C4-2B (cell line): ENCODE measurements around the gene TSTD2.

Source experiments
- H3K27ac ChIP-seq: fragments of 450-650 bp; 2 replicates; pipeline ENCODE4 v1.5.1; 2017
- CTCF ChIP-seq: fragments of 450-650 bp; conservative IDR thresholded peaks from 2 replicates; pipeline ENCODE4 v1.5.1; 2017; ENCODE audit warnings: mild to moderate bottlenecking
- ZFX ChIP-seq: fragments of 450-650 bp; IDR thresholded peaks from 2 replicates; pipeline ENCODE4 v1.6.1; 2017

The TSTD2 gene

DNA sequence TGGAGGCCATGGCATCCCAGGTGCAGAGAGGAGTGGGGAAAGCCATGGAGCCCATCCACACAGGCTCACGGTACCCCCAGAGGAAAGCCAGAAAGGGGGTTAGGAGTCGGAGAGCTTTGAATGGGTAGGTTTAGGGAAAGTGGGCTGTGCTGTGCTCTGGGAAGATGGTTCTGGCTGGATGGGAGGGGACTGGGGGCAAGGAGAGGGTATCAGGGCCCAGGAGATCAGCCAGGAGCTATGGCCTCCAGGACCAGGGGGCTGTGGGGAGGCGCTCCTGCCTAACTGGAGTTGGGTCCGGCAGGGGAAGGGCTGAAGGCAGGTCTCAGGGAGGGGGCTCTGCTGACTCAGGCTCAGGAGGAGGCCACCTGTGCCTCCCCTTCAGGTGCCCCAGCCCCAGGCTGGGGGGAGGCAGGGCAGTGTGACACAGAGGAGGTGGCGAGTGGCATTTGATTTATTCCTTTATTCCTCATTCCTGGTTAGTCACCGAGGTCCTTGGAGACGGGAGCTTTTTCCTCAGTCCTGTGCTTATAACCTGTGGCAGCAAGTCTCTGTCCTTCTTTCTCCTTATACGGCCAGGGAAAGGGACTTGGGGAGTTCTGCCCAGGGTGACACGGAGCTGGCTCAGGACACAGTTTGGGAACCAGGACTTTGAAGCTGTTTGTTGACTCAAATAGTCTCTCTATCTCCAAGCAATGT, 60.8 kb downstream of the TSTD2 start:
- no peak overlapping the region for H3K27ac ChIP-seq
- no peak for TF ChIP-seq CTCF
- no peak for TF ChIP-seq ZFX

DNA sequence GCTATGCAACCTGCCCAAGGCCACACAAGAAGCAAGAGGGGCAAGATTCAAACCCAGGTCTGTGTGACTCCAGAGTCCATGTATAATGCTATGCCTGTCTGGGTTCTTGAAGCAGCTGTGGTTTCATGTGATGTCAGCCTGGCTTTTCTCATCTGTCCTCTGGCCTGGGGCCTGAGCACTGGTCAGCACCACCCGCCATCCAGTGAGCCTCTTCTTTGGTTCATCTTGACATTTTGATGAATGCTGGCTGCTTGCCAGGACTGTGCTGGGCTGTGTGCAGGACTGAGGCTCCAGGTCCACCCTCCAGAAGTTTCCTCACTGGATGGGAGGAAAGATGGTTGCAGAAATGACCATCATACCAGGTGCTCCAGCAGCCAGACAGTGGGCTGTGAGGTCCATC, 61.5 kb downstream of the TSTD2 start:
- TF ChIP-seq CTCF, result no peak
- no peak for TF ChIP-seq ZFX
- no peak overlapping the region for H3K27ac ChIP-seq

GRCh38 chr9:97570899-97571298, 62.3 kb downstream of the TSTD2 start:
- H3K27ac ChIP-seq, result no peak overlapping the region
- TF ChIP-seq CTCF (no peak), ZFX (no peak)

- TF ChIP-seq CTCF, result no peak
- TF ChIP-seq ZFX, result no peak
These were observed 64.5 kb downstream of the TSTD2 start for GRCh38 chr9:97568461-97569275.

DNA sequence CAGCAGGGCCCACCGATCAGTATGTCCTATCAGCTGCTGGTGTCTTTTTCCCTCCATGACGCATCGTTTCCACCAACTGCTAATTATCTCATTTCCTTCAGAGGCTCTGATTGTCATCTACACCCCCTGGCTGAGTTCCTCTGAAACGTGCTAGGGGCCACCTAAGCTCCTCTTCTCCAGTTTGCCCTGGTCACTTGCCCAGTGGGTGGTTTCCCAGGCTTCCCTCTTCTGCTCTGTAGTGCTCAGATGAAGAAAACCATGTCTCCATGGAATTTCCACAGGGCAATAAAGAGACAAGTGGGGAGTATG, 65.3 kb downstream of the TSTD2 start:
- H3K27ac ChIP-seq, result peak overlapping the region; percentile 85
- TF ChIP-seq CTCF (no peak), ZFX (no peak)

More at GRCh38 chr9:97568461-97569275, 64.5 kb downstream of the TSTD2 start:
- peak overlapping the region; percentile 85 for H3K27ac ChIP-seq

DNA sequence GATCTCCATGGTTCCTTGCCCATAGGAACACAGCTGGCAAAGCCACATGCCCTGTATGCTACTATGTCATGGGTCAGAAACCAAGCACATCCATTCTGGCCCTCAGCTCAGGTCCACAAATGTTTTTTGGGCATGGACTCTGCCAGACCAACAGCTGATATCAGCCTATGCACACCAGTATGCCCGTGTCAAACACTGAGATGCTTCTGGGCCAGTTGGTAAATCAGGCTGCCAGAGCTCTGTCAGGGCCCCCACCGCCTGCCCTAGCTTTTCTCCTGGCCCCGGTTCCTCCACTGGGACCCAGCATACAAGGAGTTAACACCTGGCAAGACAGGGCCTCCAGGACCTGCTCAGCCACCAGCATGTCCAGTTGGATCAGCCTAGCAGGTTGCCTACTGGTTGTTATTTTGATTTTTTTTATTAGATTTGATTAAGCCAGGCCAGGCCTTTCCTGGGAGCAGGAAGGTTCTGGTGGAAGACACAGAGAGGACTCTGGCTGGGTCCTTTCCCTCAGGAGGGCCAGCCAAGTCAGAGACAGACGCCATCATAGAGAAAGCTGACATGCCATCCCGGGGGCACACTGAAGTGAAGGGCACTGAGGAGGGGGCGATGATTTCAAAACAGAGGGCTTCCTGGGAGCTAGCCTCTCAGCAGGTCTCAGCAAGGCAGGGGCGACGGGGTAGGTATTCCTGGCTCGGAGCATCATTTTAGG, 65.8 kb downstream of the TSTD2 start:
- TF ChIP-seq ZFX, result no peak; the same call in 1 of the 2 replicates
- TF ChIP-seq CTCF, result no peak

GRCh38 chr9:97565262-97565661, 67.9 kb downstream of the TSTD2 start:
- TF ChIP-seq ZFX (no peak), CTCF (no peak)

More for the DNA sequence above, 65.8 kb downstream of the TSTD2 start:
- peak overlapping the region; percentile 85 for H3K27ac ChIP-seq

More at GRCh38 chr9:97565262-97565661, 67.9 kb downstream of the TSTD2 start:
- H3K27ac ChIP-seq, result no peak overlapping the region
